Gastroesophageal sphincter (tissue), 3 donors: ENCODE measurements around the gene GPC3.

Source experiments
- CTCF ChIP-seq, 4 experiments: fragments of 200-600 bp in 2 of 4; fragments of 450-650 bp in 2 of 4; sonication (generic) in 1 of 4; IDR thresholded peaks; one replicate each; pipeline ENCODE4 v1.5.1; 2017 to 2019; ENCODE audit warnings: antibody characterized with exemption in 4 of 4, mild to moderate bottlenecking in 2 of 4, moderate library complexity in 2 of 4
- EP300 ChIP-seq: sonication (generic); formaldehyde crosslinking; IDR thresholded peaks from one replicate; pipeline ENCODE4 v1.6.1; 2017; ENCODE audit warnings: antibody characterized with exemption, mild to moderate bottlenecking
- POLR2A ChIP-seq, 2 donors: fragments of 450-650 bp; IDR thresholded peaks; one replicate each; pipeline ENCODE4 v1.6.1; 2017; ENCODE audit warnings: antibody characterized with exemption in 2 of 2, mild to moderate bottlenecking in 2 of 2, moderate library complexity in 1 of 2
- POLR2AphosphoS5 ChIP-seq: sonication (generic); formaldehyde crosslinking; IDR thresholded peaks from one replicate; pipeline ENCODE4 v1.6.1; 2017; ENCODE audit warnings: antibody characterized with exemption

GRCh38 chrX:133988010-133988409, 2.6 kb upstream of the GPC3 start:
- TF ChIP-seq CTCF (IDR thresholded peaks at IDR 0.05), result no peak
- no peak for TF ChIP-seq EP300
- no peak for TF ChIP-seq POLR2A (IDR thresholded peaks at IDR 0.05)
- no peak for TF ChIP-seq POLR2AphosphoS5
